ENCODE results near the gene PCK1.

GRCh38 chr20:57609086-57609841 lies 48.4 kb downstream of the PCK1 start:
- TF ChIP-seq CBX3 (IDR thresholded peaks at IDR 0.05; ENCODE audit: low read depth) (no peak), CTCF (IDR thresholded peaks at IDR 0.05 in 2 of 3, conservative IDR thresholded peaks at IDR 0.05 in 1 of 3; ENCODE audit: borderline replicate concordance in 1 of 3, insufficient read depth in 1 of 3, low read depth in 2 of 3, low read length in 2 of 3) (no peak), POLR2A (IDR thresholded peaks at IDR 0.05; ENCODE audit: borderline replicate concordance, extremely low read depth, insufficient read depth, insufficient read length) (no peak), POLR2AphosphoS5 (IDR thresholded peaks at IDR 0.05; ENCODE audit: low read depth, low read length) (no peak), EZH2 (IDR thresholded peaks at IDR 0.05) (no peak), ZNF274 (IDR thresholded peaks at IDR 0.05; ENCODE audit: low read depth, low read length) (no peak), JUND (IDR thresholded peaks at IDR 0.05) (no peak)

Measured in HCT116 (cell line).